Measurements from ENCODE around the gene LANCL1. TPM values are rescaled to one million over a fixed set of nuclear protein-coding genes. Genes with fewer than 3 reads are reported as not detected.

The LANCL1 gene
- polyA plus RNA-seq, 1 experiment: 66.6 TPM

DNA sequence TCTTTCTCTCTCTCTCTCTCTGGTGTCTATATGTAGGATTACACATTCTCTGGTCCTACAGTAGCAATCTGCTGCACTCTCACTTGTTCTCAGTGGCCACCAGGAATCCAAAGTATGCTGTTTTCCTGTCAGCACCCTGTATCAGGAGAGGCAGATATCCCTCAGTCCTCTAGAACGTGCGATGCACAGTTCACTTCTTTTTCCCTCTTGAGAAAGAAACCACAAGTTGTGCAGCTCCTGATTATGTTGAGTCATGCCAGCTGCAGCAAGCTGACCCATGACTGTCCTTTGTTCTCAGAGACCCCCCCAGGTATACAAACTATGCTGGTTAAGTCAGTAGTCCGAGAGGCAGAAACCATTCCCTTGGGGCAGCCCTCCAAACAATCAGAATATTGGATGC is 54.6 kb downstream of the LANCL1 start:
- no peaks in the 10 kb centered on the region for H3K27me3 ChIP-seq (ENCODE audit: control insufficient read depth, insufficient read depth, low read length)
- ChIA-PET POLR2A (no interaction called here), CTCF (interaction anchor here (0.6 kb wide), 1 partner anchor 182 kb away, joined by 4 read pairs; no protein-coding TSS in a partner anchor)
- no peak for TF ChIP-seq CTCF (IDR thresholded peaks at IDR 0.05; ENCODE audit: low read depth, low read length)
- no peak for DNase-seq (ENCODE audit: low read depth, low spot score)
- no peak overlapping the region for H3K27ac ChIP-seq (ENCODE audit: low read depth, low read length)
- no peaks in the 10 kb centered on the region for H3K9me3 ChIP-seq (ENCODE audit: control insufficient read depth, insufficient read depth, low read length)
- H3K4me3 ChIP-seq (ENCODE audit: low read depth, low read length): no peak overlapping the region

GRCh38 chr2:210412660-210413059 is 63.9 kb downstream of the LANCL1 start:
- DNase-seq (ENCODE audit: low read depth, low spot score): no peak
- H3K4me3 ChIP-seq (ENCODE audit: low read depth, low read length): no peak overlapping the region
- H3K27me3 ChIP-seq (ENCODE audit: control insufficient read depth, insufficient read depth, low read length): no peaks in the 10 kb centered on the region
- no peak for TF ChIP-seq CTCF (IDR thresholded peaks at IDR 0.05; ENCODE audit: low read depth, low read length)
- no peaks in the 10 kb centered on the region for H3K9me3 ChIP-seq (ENCODE audit: control insufficient read depth, insufficient read depth, low read length)
- ChIA-PET POLR2A (no interaction called here), CTCF (no interaction called here)
- no peak overlapping the region for H3K27ac ChIP-seq (ENCODE audit: low read depth, low read length)

DNA sequence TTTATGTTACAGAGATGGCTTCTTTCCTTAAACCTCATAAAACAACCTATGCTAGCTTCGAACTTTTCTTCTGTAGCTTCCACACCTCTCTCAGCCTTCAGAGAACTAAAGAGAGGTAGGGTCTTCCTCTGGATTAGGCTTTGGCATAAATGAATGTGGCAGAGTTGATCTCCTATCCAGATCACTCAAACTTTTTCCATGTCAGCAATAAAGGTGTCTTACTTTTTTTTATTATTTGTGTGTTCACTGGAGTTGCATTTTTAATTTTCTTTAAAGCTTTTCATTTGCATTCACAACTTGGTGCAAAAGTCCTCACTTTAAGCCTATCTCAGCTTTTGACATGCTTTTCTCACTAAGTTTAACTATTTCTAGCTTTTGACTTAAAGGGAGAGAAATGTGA is 66.0 kb downstream of the LANCL1 start:
- POLR2A ChIA-PET: no interaction called here
- H3K4me3 ChIP-seq (ENCODE audit: low read depth, low read length): no peak overlapping the region
- H3K27me3 ChIP-seq (ENCODE audit: control insufficient read depth, insufficient read depth, low read length): no peaks in the 10 kb centered on the region
- H3K27ac ChIP-seq (ENCODE audit: low read depth, low read length): no peak overlapping the region
- no peak for TF ChIP-seq CTCF (IDR thresholded peaks at IDR 0.05; ENCODE audit: low read depth, low read length)
- no peaks in the 10 kb centered on the region for H3K9me3 ChIP-seq (ENCODE audit: control insufficient read depth, insufficient read depth, low read length)
- CTCF ChIA-PET: no interaction called here
- DNase-seq (ENCODE audit: low read depth, low spot score): no peak

DNA sequence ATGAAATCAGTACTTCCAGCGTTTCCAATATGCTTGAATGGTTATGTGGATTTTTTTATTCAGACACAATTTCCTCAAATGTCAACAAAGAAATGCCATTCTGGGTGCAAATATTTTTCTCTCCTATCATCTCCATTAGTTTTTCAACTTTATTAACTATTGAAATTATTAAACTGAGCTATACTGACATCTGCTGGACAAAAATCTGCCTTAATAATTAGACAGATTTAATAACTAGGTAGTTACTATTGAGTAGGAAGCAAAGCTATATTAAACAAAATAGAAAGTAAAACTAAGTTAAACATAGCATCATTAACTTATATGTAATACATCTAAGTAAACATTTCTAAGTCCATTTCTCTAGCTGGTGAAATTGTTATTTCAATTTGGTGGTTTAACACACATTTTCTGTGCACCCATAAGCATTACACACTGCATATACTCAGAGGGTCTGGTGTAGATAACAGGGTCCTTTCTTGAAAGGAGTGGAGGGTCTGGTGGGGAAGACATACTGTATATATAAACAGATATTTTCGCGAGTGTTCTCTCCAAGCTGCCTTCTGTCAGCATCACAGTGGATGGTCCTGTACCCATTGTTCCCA is 77.0 kb downstream of the LANCL1 start:
- H3K4me3 ChIP-seq (ENCODE audit: low read depth, low read length): no peak overlapping the region
- no peaks in the 10 kb centered on the region for H3K9me3 ChIP-seq (ENCODE audit: control insufficient read depth, insufficient read depth, low read length)
- DNase-seq (ENCODE audit: low read depth, low spot score): no peak
- ChIA-PET CTCF (interaction anchor here (0.5 to 2.7 kb wide), 20 partner anchors 10 to 1673 kb away, joined by 3 to 33 read pairs (median 4); no protein-coding TSS in a partner anchor), POLR2A (no interaction called here)
- TF ChIP-seq CTCF (IDR thresholded peaks at IDR 0.05; ENCODE audit: low read depth, low read length): peak; percentile 40
- no peak overlapping the region for H3K27ac ChIP-seq (ENCODE audit: low read depth, low read length)
- H3K27me3 ChIP-seq (ENCODE audit: control insufficient read depth, insufficient read depth, low read length): no peaks in the 10 kb centered on the region

- H3K9me3 ChIP-seq (ENCODE audit: control insufficient read depth, insufficient read depth, low read length): no peaks in the 10 kb centered on the region
- no peak for TF ChIP-seq CTCF (IDR thresholded peaks at IDR 0.05; ENCODE audit: low read depth, low read length)
- ChIA-PET CTCF (no interaction called here), POLR2A (no interaction called here)
- no peak overlapping the region for H3K4me3 ChIP-seq (ENCODE audit: low read depth, low read length)
- no peak overlapping the region for H3K27ac ChIP-seq (ENCODE audit: low read depth, low read length)
- H3K27me3 ChIP-seq (ENCODE audit: control insufficient read depth, insufficient read depth, low read length): no peaks in the 10 kb centered on the region
- no peak for DNase-seq (ENCODE audit: low read depth, low spot score)
Observed at GRCh38 chr2:210392469-210392881, 84.1 kb downstream of the LANCL1 start.

All from AG04450 (cell line).